Fibroblast of lung (primary cell): Measurements from ENCODE around the gene ZNF385B.

ENCODE experiments used
- EZH2 ChIP-seq: IDR thresholded peaks from 2 replicates; pipeline ENCODE4 v1.5.1; 2012; ENCODE audit warnings: low read length, control low read depth, mild to moderate bottlenecking; ENCODE audit errors: missing control alignments
- TF ChIP-seq, protein P1 (sequence below), 2 donors: IDR thresholded peaks in 1 of 2; conservative IDR thresholded peaks in 1 of 2; 1 replicate in 1 of 2; 2 replicates in 1 of 2; pipeline ENCODE4 v1.5.1; 2011 to 2012; ENCODE audit warnings: low read length in 2 of 2, control low read depth in 1 of 2, inconsistent platforms in 1 of 2, low read depth in 1 of 2, mild to moderate bottlenecking in 1 of 2

DNA sequence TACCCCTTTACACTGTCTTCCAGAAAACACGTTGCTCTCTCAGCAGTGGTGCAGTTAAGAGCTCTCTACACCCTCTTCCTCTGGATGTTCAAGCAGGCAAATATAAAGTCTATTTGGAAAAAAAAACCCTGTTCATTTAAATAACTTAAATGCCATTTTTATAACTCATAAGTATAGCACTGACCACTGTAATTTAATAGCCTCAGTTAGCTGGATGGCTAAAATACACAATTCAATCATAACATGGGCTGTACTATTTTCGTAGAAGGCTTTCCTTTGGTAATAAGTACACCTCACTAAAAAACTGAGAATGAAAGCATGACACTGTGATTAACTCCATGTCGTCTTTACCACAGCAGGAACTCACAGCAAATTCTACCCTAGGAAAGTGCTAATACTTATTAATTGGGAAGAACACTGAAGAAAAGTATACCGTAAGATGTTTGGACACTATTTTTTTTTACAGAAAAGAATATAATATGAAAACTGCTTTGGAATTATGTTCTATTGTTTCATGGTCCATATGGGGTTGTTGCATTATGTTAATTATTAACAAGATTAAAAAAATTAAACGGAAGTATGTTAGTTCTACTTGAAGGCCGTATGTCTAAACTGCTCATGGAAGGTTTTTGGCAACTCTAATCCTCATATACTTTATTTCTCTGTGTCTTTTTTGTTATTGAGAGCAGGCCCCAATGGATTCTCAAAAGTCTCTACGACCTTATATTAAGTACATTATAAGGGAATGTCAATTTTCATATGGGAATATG is 269.1 kb downstream of the ZNF385B start:
- TF ChIP-seq, protein P1, sequence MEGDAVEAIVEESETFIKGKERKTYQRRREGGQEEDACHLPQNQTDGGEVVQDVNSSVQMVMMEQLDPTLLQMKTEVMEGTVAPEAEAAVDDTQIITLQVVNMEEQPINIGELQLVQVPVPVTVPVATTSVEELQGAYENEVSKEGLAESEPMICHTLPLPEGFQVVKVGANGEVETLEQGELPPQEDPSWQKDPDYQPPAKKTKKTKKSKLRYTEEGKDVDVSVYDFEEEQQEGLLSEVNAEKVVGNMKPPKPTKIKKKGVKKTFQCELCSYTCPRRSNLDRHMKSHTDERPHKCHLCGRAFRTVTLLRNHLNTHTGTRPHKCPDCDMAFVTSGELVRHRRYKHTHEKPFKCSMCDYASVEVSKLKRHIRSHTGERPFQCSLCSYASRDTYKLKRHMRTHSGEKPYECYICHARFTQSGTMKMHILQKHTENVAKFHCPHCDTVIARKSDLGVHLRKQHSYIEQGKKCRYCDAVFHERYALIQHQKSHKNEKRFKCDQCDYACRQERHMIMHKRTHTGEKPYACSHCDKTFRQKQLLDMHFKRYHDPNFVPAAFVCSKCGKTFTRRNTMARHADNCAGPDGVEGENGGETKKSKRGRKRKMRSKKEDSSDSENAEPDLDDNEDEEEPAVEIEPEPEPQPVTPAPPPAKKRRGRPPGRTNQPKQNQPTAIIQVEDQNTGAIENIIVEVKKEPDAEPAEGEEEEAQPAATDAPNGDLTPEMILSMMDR (conservative IDR thresholded peaks at IDR 0.05 in 1 of 2, IDR thresholded peaks at IDR 0.05 in 1 of 2; ENCODE audit: low read depth in 1 of 2, low read length in 2 of 2) = no peak
- TF ChIP-seq EZH2 = no peak
